K562 (cell line): Measurements from ENCODE around the gene TSGA10IP. TPM values are rescaled to one million over a fixed set of nuclear protein-coding genes. Genes with fewer than 3 reads are reported as not detected.

Experiments used
- BMI1 ChIP-seq: fragments of 150-350 bp; IDR thresholded peaks from 2 replicates; pipeline ENCODE4 v1.6.1; 2014; ENCODE audit warnings: low read length
- ELK1 ChIP-seq: sonication (generic); formaldehyde crosslinking; IDR thresholded peaks from 2 replicates; pipeline ENCODE4 v1.8.1; 2022; ENCODE audit warnings: missing genetic modification reagents
- FIP1L1 ChIP-seq: fragments of 200-400 bp; formaldehyde crosslinking; IDR thresholded peaks from 2 replicates; pipeline ENCODE4 v1.6.1; 2018; ENCODE audit warnings: mild to moderate bottlenecking, low read depth, low read length; ENCODE audit not compliant: poor library complexity, severe bottlenecking
- HBP1 ChIP-seq: fragments of 450-650 bp; formaldehyde crosslinking; IDR thresholded peaks from 2 replicates; pipeline ENCODE4 v1.4.0; 2022; ENCODE audit warnings: missing genetic modification characterization
- MAFK ChIP-seq: IDR thresholded peaks from 2 replicates; pipeline ENCODE4 v1.6.1; 2011; ENCODE audit warnings: low read length, improper control_type of control experiment
- MYC ChIP-seq, 2 experiments: fragments of 250-450 bp in 1 of 2; sonication (Bioruptor Pico) in 1 of 2; IDR thresholded peaks; 2 replicates each; pipeline versions ENCODE4 v1.5.1 to v1.6.1; 2012 to 2021; ENCODE audit warnings: low read depth in 2 of 2, borderline replicate concordance in 1 of 2, improper control_type of control experiment in 1 of 2, low read length in 1 of 2, mild to moderate bottlenecking in 1 of 2, moderate library complexity in 1 of 2
- NFE2L1 ChIP-seq: fragments of 450-650 bp; IDR thresholded peaks from 2 replicates; pipeline ENCODE4 v1.6.1; 2016; ENCODE audit warnings: missing genetic modification characterization, low read depth, mild to moderate bottlenecking, missing compliant biosample characterization, moderate library complexity, borderline replicate concordance
- PHB ChIP-seq: fragments of 250-450 bp; sonication (Bioruptor Pico); IDR thresholded peaks from 2 replicates; pipeline ENCODE4 v1.5.0; 2021
- PRDM10 ChIP-seq: fragments of 450-650 bp; IDR thresholded peaks from 2 replicates; pipeline ENCODE4 v1.6.1; 2018; ENCODE audit not compliant: partially characterized antibody
- PTTG1 ChIP-seq: fragments of 450-650 bp; IDR thresholded peaks from 2 replicates; pipeline ENCODE4 v1.6.1; 2016; ENCODE audit warnings: low read depth, mild to moderate bottlenecking, missing genetic modification characterization, missing compliant biosample characterization
- SIRT6 ChIP-seq: IDR thresholded peaks from one replicate; pipeline ENCODE4 v1.6.1; 2012; ENCODE audit warnings: low read depth, mild to moderate bottlenecking, control low read depth, inconsistent platforms, low read length, moderate library complexity
- SRSF7 ChIP-seq: fragments of 200-400 bp; formaldehyde crosslinking; optimal IDR thresholded peaks from 2 replicates; pipeline ENCODE3; 2017; ENCODE audit warnings: mild to moderate bottlenecking, low read depth, low read length
- SUPT5H ChIP-seq: fragments of 450-650 bp; IDR thresholded peaks from 2 replicates; pipeline ENCODE4 v1.6.1; 2016
- ZNF592 ChIP-seq: fragments of 450-650 bp; IDR thresholded peaks from 2 replicates; pipeline ENCODE4 v1.6.1; 2017; ENCODE audit warnings: antibody characterized with exemption, mild to moderate bottlenecking
- polyA plus RNA-seq, 8 experiments: library from polyadenylated mRNA; depleted of rRNA in 4 of 8; stranded (reverse) in 5 of 8; unstranded in 3 of 8; fragments of >200 nt; fragmentation: Nextera tagmentation in 2 of 8; fragmentation: Illumina TruSeq in 1 of 8; extraction: Ambion mirVana in 2 of 8; extraction: Trizol in 1 of 8; gene quantifications; 2 replicates each; pipeline versions ENCODE4 v1.2.1 to v1.2.3, GENCODE V29; 2011 to 2014; ENCODE audit warnings: inconsistent platforms in 1 of 8, missing spikeins in 1 of 8
- total RNA-seq, 7 experiments: library from RNA; depleted of rRNA in 6 of 7; stranded (reverse); fragments of >200 nt in 6 of 7; fragmentation: Illumina TruSeq in 2 of 7; extraction: Trizol in 2 of 7; gene quantifications; 2 replicates each; pipeline versions ENCODE4 v1.2.1 to v1.2.3, GENCODE V29; 2011 to 2021; ENCODE audit warnings: low replicate concordance in 1 of 7

Gene TSGA10IP
- total and polyA plus RNA-seq, 9 of the 15 experiments (the other 6 are each of a cell fraction or from before 2014, with no cell fraction given) = not detected

- peak; percentile 98 for TF ChIP-seq MYC (IDR thresholded peaks at IDR 0.05; ENCODE audit: low read depth, low read length)
- peak; percentile 94 for TF ChIP-seq MYC (CRISPR knock-in tag; IDR thresholded peaks at IDR 0.05; ENCODE audit: borderline replicate concordance, low read depth)
- no peak for TF ChIP-seq PTTG1 (tag)
- TF ChIP-seq SIRT6 = peak; percentile 17
- peak; percentile 95 for TF ChIP-seq ZNF592
- TF ChIP-seq BMI1 = no peak
- TF ChIP-seq HBP1 (CRISPR knock-in tag) = 0 out of 2 replicates have a peak, but pooled peaks have one; percentile 20
- TF ChIP-seq ELK1 (CRISPR knock-in tag) = no peak
- peak; percentile 77 for TF ChIP-seq MAFK
- TF ChIP-seq PRDM10 = peak; percentile 86
- TF ChIP-seq SUPT5H = peak; percentile 70; the same call in 1 of the 2 replicates
- no peak for TF ChIP-seq NFE2L1
- TF ChIP-seq PHB (CRISPR knock-in tag) = peak; percentile 9; the same call in 1 of the 2 replicates
- TF ChIP-seq SRSF7 = peak; percentile 10
- peak; percentile 98 for TF ChIP-seq FIP1L1
Measured at GRCh38 chr11:65899356-65900124, 45.7 kb upstream of the TSGA10IP start (continued).
